Stimulated activated naive CD4-positive, alpha-beta T cell (primary cell): ENCODE data around the gene ENAH.

ENCODE experiments used
- DNase-seq, 6 experiments: peaks; one replicate each; lab custom pipeline; 2025; lab: John Stamatoyannopoulos, UW

ENAH gene

DNA sequence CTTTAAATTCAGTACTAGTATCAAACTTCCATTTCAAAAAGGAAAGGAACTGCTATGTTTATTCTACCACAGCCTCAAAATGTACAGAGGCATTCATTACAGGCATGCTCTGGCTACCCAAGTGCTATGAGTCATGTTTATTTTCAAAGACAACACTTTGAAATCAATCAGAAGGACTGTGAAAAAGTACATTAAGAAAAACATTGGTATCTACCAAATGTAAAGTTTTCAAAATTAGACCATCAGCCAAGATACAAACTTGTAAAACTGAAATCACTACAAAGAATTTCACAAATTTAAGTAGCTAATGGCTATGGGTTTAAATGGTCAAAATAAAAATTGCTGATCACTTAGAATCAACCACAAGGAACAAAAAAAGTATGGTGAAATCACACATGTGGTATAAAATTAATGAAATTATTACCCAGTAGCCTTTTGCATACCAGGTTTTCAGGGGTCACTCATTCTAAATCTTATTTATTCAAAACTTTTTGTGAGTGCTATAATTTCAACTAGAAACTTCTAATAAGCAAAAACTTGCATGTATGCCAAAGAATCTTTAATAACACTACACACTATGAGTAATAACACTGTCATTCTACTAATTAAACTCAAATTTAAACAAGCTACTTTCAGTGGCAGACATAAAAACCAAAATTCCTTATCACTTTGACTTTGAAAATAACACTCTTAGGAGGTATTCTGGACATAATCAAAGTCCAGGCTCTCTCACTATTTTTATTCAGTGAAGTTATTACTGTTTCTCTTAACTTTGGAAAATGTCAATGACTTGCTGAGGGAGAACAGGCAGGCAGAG lies 49.2 kb downstream of the ENAH start:
- DNase-seq, result no peak

- DNase-seq, result no peak
Observed at GRCh38 chr1:225602590-225603206, 50.2 kb downstream of the ENAH start.

DNA sequence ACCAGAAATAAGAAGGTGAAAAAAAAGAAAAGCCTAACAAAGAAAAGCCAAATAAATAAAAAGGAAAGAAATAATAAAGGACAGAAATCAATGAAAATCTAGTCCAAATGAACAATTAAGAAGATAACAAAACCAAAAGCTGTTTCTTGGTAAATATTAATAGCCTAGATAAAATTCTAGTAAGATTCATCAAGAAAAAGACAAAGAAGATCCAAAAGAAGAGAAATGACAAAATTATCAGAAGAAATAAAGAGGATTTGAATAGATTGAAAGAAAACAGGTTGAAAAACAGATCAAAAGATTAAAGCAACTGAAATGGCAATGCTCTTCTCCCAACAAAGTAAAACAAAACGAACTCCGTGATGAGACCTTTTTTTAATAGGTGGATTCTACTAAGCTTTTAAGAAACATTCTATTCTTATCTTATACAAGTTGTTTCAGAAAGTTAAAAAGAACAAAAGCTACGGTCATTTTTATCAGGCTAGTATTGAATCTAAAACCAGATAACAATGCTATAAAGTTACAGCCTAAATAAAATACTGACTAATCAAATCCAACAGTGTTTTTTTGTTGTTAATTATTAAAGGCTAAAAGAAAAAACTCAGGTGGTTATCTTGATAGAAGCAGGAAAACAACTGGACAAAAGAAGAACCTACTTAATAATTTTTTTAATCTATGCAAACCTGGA lies 50.9 kb downstream of the ENAH start:
- no peak for DNase-seq

GRCh38 chr1:225598847-225599246 lies 54.1 kb downstream of the ENAH start:
- DNase-seq, result no peak

GRCh38 chr1:225597926-225598575 lies 54.9 kb downstream of the ENAH start:
- no peak for DNase-seq

DNA sequence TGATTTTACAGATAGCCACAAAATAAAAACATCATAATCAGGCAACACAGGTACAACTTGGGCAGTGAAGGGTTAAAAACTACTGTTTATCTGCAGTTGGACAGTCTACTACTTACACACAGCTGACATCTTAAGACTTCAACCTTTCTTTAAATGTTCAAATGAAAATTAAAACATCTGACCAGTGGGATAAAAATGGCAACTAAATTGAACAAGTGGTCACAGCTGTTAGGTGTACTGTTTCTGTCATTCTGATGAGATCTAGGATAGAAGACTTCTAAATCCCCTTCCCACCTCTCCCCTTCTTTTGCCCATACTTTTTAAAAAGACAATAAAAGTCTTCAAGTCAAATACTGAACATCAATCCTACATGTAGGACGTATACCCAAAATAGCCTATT lies 56.2 kb downstream of the ENAH start:
- no peak for DNase-seq

DNA sequence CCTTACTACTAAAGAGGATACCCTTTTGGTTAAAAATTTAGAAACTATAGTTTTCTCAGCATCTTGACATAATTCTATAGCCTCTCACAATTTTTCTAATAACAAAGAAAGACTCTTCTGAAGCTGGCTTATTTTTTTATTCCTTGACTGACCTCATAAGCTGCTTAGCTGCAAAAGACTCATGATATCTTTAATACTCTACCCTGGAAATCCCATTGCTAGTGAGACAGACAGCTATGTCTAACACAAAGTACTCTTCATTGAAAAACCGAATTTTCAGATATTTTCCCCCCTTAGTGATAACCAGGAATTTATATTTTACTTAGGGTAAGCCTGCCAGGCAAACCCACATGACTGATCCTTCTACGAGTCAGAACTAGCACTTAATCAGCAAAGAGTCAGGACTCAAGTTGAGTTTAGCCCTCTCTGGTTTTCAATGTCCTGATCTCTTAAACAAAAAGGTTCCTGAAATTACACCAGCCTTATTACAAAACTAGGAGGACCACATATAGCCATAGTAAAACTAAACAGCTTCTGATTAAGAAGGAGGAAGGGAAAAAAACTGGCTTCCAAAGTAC lies 56.9 kb downstream of the ENAH start:
- no peak for DNase-seq

GRCh38 chr1:225595452-225595851 lies 57.5 kb downstream of the ENAH start:
- DNase-seq, result no peak

GRCh38 chr1:225593414-225593813 lies 59.5 kb downstream of the ENAH start:
- no peak for DNase-seq

DNA sequence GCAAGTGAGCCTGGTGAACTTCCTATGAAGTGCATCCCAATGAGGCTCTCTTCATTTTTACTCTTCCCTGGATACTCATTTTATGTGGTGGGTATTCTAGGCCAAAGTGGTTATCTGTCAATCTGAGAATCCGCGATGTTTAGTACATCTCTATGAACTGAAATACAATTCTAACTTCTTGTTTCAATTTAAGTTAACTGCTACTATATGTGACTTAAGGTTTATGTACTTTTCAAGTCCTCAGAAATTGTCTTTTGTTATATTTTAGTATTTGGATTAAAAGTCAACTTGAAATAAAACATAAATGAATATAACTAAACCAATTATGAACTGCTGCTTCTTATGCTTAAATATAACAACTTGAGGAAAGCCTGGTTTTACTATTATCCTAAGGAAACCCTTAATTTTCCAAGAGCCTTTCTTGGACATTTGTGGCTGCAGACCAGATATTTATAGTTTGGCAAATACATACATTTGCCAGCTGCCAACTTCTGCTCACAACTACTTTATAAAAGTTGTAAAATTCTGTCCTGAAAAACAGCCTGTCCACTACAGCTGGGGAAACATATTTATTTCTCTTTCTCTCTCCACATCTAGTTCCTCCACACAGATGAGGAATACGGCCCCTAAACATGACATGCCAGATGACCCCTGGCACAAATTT lies 60.4 kb downstream of the ENAH start:
- no peak for DNase-seq

DNA sequence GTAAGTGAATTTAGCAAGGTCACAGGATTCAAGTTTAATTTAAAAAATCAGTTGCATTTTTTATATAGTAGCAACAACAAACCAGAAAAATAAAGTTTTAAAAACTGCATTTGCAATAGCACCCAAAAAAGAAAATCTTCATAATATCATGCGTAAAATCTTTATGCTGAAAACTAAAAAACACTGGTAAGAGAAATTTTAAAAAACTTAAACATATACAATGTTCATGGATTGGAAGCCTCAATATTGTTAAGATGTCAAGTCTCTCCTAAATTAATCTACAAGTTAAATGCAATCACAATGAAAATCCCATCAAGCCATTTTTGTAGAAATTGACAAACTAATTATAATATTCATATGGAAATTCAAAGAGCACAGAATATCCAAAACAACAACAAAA lies 65.6 kb downstream of the ENAH start:
- DNase-seq, result no peak

DNA sequence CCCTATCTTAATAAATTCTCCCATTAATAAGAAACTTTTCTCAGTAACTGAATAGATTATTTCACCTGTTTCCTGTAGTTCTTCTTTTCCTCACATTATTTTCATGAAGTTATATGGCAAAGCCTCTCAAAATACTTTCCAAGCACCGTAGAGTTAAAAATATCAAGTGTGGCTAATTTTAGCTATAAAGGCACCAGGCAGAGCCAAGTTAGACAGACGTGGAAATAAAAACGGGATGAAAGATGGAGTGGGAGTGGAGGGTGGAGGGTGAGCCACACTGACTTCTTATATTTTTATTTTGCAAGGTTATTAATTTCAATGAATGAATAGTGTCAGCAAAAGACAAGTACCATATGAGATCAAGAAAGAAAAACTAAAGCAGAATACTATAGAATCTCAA lies 71.7 kb downstream of the ENAH start:
- no peak for DNase-seq

DNA sequence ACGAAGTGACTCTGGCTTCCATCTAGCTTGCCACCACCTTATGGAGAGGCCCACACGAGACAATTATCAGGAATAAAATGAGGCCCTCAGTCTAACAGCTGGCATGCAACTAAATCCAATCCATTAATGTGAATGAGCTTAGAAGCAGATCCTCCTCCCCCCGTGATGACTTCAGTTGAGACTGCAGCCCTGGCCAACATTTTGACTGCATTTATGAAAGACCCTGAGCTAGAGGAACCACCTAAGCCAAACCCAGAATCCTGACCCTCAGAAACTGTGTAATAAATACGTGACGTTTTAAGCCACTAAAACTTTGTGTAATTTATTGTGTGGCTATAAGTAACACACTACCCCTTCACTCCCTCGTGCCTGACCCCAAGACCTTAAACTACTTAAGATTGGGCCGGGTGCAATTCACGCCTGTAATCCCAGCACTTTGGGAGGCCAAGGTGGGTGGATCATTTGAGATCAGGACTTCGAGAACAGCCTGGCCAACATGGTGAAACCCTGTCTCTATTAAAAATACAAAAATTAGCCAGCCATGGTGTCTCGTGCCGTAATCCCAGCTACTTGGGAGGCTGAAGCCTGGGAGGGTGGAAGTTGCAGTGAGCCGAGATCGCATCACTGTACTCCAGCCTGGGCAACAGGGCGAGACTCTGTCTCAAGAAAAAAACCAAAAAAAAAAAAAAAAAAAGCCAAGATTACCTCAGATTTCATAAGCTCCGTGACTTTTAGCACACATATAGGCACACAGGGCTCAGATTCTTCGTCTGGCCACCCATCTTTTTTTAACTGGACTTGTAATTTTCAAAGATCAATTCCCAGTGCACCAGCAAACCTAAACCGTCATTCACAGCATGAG lies 72.5 kb downstream of the ENAH start:
- DNase-seq, result no peak

DNA sequence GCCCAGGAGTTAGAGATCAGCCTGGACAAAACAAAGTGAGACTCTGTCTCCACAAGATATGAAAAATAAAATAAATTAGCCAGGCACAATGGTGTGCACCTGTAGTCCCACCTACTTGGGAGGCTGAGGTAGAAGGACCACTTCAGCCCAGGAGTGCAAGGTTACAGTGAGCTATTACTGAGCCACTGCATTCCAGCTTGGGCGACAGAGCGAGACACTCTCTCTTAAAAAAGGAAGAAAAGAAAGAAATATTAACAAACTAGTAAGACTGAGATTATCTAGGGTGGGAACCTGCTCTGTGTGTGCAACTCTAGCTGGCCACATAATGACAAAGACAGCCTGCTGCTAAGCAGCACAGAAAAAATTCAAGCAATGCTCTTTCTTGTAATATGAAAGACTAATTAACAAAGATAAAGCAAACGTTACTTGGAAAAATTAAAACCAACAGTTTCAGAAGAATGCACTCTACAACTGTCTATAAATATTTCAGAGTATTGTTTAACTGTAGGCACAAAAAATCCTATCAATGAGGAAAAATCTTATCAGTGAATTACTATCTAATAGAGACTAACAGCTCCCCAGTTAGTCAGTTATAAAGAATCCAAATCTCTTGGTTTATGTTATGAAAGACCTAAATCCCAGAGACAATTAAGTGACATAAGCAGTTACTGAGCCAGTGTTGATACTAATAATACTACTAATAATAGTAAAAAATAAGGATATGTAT lies 74.5 kb downstream of the ENAH start:
- no peak for DNase-seq

DNA sequence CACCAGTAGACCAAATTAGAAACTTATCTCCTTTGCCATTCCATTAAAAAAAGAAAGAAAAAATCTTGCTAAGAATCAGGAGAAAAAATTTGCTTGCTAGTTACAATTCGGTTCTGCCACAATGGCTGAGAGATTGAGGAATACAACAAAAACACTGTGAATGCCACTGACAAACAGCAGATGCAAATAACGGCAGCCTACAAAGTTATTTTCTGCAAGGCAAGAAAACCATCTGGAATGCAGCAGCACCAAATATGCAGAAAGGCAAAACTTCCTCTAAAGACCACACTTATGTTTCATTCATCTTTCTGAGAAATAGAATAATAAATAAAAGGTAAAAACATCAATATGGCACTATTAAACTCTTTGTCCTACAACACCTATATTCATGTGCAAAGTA lies 75.7 kb downstream of the ENAH start:
- DNase-seq, result no peak

- DNase-seq, result no peak
Observed at GRCh38 chr1:225573216-225573615, 79.7 kb downstream of the ENAH start.

DNA sequence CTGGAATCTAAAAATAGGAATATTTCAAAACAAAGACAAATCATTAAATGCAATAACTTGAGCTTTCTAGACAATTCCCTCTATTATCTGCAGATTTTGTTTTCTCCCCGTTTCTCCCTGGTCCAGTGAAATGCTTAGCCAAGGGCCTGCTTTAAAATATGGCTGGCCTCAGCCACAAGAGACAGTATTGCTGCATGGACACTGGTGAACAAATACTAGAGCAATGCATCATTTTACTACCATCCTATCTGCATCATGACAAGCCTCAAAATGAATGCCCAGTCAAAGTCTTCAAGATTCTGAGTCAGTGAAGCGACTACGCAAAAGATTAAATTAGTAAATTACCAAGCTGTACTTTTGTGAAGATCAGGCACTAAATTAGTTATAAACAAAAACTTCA lies 80.5 kb downstream of the ENAH start:
- DNase-seq, result no peak

DNA sequence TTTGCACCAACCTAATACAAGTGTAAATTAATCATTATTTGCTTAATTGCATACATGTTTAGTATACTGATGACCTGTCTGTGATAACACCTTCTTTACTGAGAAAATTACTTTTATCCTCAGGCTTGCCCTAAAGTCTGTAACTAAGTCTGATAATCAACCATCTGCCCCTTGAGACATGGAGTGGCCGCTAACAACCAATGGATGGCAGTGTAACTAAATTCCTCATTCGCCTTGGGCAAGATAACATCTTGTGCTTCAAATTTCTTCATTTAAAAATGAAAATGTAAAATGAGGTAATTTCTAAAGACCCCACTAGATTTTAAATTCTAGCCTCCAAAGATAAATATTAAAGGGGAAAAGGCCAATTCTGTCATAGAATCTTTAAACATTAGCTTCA lies 85.1 kb downstream of the ENAH start:
- no peak for DNase-seq

DNA sequence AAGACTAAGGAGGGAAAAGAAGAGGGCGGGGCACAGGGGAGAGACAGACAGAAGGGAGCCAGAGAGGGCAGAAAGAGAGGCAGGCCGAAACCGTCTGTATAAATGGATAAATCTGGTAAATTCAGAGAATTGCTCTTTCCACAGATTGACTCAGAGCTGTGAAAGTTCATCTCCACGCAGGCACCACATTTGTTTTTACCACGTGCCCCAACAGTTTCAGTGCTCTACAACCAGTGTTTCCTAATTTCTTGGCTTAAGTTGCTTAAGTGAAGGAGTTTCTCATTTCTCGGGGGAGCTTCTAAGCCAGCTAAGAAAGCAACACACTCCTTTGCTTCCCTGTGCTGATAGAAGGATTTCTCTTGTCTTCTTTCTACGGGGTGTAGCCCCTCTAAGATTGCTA lies 87.1 kb downstream of the ENAH start:
- DNase-seq, result no peak

- DNase-seq, result no peak
Observed at GRCh38 chr1:225561675-225562074, 91.2 kb downstream of the ENAH start.
